ENCODE data around the gene POLL. TPM values are rescaled to one million over a fixed set of nuclear protein-coding genes. Genes with fewer than 3 reads are reported as not detected.

POLL gene
- polyA plus RNA-seq, 1 donor (not counting 4 experiments of a cell fraction or from before 2014, with no cell fraction given), result 11.9 TPM

DNA sequence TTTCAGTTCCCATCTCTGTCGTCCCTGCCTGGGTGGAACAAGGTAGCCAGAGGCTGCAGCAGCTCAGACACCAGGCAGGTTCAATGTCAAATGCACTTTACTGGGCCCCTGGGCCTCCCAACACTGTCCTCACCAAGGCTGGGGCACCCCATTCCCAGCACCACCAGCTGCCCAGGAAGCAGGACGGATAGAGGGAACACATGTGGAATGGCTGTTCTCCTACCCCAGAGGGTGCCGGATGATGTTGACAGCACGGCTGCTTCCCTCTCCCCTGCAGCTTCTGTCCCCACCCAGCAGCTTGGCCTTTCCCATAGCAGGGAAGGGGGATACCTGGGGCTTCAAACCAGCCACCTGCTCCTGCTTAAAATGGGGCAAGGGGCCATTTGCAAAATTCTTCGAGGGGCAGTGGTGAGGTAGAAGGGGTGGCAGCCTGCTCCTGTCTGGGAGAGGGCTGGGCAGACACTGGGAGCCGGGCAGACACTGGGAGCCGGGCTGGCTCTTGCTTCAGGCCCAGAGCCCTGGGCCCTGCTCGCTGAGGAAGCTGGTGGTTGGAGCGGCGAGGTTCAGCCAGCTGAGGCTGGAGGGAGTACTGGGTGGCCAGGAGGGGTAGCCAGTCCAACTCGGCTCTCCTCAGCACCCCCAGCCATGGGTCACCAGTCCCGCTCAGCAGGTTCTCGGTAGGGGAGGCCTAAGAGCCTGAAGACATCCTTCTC, 9.1 kb downstream of the POLL start:
- H4K20me1 ChIP-seq (ENCODE audit: control insufficient read depth, extremely low read depth, insufficient read depth, low read length), result no peaks in the 10 kb centered on the region
- no peak overlapping the region for H3K27ac ChIP-seq (ENCODE audit: control insufficient read depth, insufficient read depth, low read length)
- H3K4me3 ChIP-seq (ENCODE audit: control insufficient read depth in 2 of 3, extremely low read depth in 1 of 3, insufficient read depth in 2 of 3, low read depth in 1 of 3, low read length in 3 of 3), result no peak overlapping the region
- H3K9me3 ChIP-seq (ENCODE audit: control insufficient read depth, low read depth, low read length), result no peaks in the 10 kb centered on the region
- H3K4me2 ChIP-seq (ENCODE audit: control insufficient read depth, extremely low read depth, insufficient read depth, low read depth, low read length), result no peak overlapping the region
- H3K9ac ChIP-seq (ENCODE audit: control insufficient read depth, extremely low read depth, insufficient read depth, low read length), result no peak overlapping the region
- no peaks in the 10 kb centered on the region for H3K4me1 ChIP-seq (ENCODE audit: control insufficient read depth, extremely low read depth, insufficient read depth, low read length)
- no peak for TF ChIP-seq EZH2 (IDR thresholded peaks at IDR 0.05; ENCODE audit: low read length)
- TF ChIP-seq, protein P1, sequence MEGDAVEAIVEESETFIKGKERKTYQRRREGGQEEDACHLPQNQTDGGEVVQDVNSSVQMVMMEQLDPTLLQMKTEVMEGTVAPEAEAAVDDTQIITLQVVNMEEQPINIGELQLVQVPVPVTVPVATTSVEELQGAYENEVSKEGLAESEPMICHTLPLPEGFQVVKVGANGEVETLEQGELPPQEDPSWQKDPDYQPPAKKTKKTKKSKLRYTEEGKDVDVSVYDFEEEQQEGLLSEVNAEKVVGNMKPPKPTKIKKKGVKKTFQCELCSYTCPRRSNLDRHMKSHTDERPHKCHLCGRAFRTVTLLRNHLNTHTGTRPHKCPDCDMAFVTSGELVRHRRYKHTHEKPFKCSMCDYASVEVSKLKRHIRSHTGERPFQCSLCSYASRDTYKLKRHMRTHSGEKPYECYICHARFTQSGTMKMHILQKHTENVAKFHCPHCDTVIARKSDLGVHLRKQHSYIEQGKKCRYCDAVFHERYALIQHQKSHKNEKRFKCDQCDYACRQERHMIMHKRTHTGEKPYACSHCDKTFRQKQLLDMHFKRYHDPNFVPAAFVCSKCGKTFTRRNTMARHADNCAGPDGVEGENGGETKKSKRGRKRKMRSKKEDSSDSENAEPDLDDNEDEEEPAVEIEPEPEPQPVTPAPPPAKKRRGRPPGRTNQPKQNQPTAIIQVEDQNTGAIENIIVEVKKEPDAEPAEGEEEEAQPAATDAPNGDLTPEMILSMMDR (optimal IDR thresholded peaks at IDR 0.05 in 1 of 3, IDR thresholded peaks at IDR 0.05 in 1 of 3, conservative IDR thresholded peaks at IDR 0.05 in 1 of 3; ENCODE audit: extremely low read depth in 1 of 3, insufficient read depth in 2 of 3, low read length in 3 of 3), result no peak
- dilution Hi-C loops (cut with MboI; ENCODE audit: extremely low pct_ligation_motif_present, low sequenced_read_pairs), result no loop called here
- H3K27me3 ChIP-seq (ENCODE audit: control insufficient read depth, extremely low read depth, insufficient read depth, low read length), result no peaks in the 10 kb centered on the region
- H2AFZ ChIP-seq (ENCODE audit: control insufficient read depth, low read length), result no peak overlapping the region
- no peak for FAIRE-seq
- peaks cover 19 to 20% of the 10 kb centered on the region in 2 experiments for H3K36me3 ChIP-seq (ENCODE audit: control insufficient read depth in 2 of 2, extremely low read depth in 1 of 2, insufficient read depth in 2 of 2, low read length in 2 of 2)
- H3K79me2 ChIP-seq (ENCODE audit: control insufficient read depth, insufficient read depth, low read length), result no peaks in the 10 kb centered on the region
- H3K9me1 ChIP-seq (ENCODE audit: control insufficient read depth, extremely low read depth, insufficient read depth, low read length), result no peaks in the 10 kb centered on the region
- no peak for DNase-seq (ENCODE audit: low read depth, low spot score)

DNA sequence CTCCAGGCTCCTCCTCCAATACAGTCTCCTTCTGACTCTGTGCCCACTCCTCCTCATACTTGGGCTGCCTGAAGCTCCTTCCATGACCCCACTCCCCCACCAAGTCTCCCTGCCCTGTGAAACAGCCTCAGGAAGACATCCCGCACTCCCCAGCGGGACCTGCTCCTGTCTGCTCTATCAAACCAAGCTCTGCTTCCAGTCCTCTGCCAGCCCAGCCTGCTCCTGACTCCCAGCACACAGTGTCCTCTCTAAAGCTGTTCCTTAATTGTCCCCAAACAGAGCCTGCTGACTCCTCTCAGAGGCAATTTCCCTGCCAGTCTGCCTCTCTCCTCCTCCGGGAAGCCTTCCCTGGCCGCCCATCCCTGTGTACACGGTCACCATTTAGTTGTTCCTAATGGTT, 9.9 kb downstream of the POLL start:
- TF ChIP-seq, protein P1 (optimal IDR thresholded peaks at IDR 0.05 in 1 of 3, IDR thresholded peaks at IDR 0.05 in 1 of 3, conservative IDR thresholded peaks at IDR 0.05 in 1 of 3; ENCODE audit: extremely low read depth in 1 of 3, insufficient read depth in 2 of 3, low read length in 3 of 3), result no peak
- no peak for TF ChIP-seq EZH2 (IDR thresholded peaks at IDR 0.05; ENCODE audit: low read length)
- H3K27me3 ChIP-seq (ENCODE audit: control insufficient read depth, extremely low read depth, insufficient read depth, low read length), result no peaks in the 10 kb centered on the region
- no peak for DNase-seq (ENCODE audit: low read depth, low spot score)
- no peak overlapping the region for H3K4me2 ChIP-seq (ENCODE audit: control insufficient read depth, extremely low read depth, insufficient read depth, low read depth, low read length)
- no peak for FAIRE-seq
- no peaks in the 10 kb centered on the region for H3K4me1 ChIP-seq (ENCODE audit: control insufficient read depth, extremely low read depth, insufficient read depth, low read length)
- H3K9ac ChIP-seq (ENCODE audit: control insufficient read depth, extremely low read depth, insufficient read depth, low read length), result no peak overlapping the region
- no peaks in the 10 kb centered on the region for H3K9me3 ChIP-seq (ENCODE audit: control insufficient read depth, low read depth, low read length)
- dilution Hi-C loops (cut with MboI; ENCODE audit: extremely low pct_ligation_motif_present, low sequenced_read_pairs), result no loop called here
- H3K79me2 ChIP-seq (ENCODE audit: control insufficient read depth, insufficient read depth, low read length), result no peaks in the 10 kb centered on the region
- no peaks in the 10 kb centered on the region for H4K20me1 ChIP-seq (ENCODE audit: control insufficient read depth, extremely low read depth, insufficient read depth, low read length)
- no peak overlapping the region for H3K4me3 ChIP-seq (ENCODE audit: control insufficient read depth in 2 of 3, extremely low read depth in 1 of 3, insufficient read depth in 2 of 3, low read depth in 1 of 3, low read length in 3 of 3)
- H3K27ac ChIP-seq (ENCODE audit: control insufficient read depth, insufficient read depth, low read length), result no peak overlapping the region
- no peak overlapping the region for H2AFZ ChIP-seq (ENCODE audit: control insufficient read depth, low read length)
- no peaks in the 10 kb centered on the region for H3K9me1 ChIP-seq (ENCODE audit: control insufficient read depth, extremely low read depth, insufficient read depth, low read length)
- peaks cover 13 to 20% of the 10 kb centered on the region in 2 experiments for H3K36me3 ChIP-seq (ENCODE audit: control insufficient read depth in 2 of 2, extremely low read depth in 1 of 2, insufficient read depth in 2 of 2, low read length in 2 of 2)

Measured in keratinocyte (primary cell).